Measurements from ENCODE around the gene ETHE1.

GRCh38 chr19:43570174-43570791, 43.3 kb upstream of the ETHE1 start:
- TF ChIP-seq CTCF (IDR thresholded peaks at IDR 0.05), result no peak
- no peak for TF ChIP-seq EZH2 (IDR thresholded peaks at IDR 0.05; ENCODE audit: borderline replicate concordance, insufficient read depth, low read depth, low read length, poor library complexity, severe bottlenecking)

Data from B cell (primary cell).